Measurements from ENCODE around the gene THAP7.
A peak's percentile ranks its signal among the peaks of the same experiment; 100 is the strongest.

The THAP7 gene

GRCh38 chr22:21022955-21023614, 21.2 kb upstream of the THAP7 start:
- peak; percentile 57 for DNase-seq (ENCODE audit: low spot score)
- TF ChIP-seq CTCF (IDR thresholded peaks at IDR 0.05) = no peak
- Histone ChIP-seq H3K27ac (no peak overlapping the region), H3K4me3 (no peak overlapping the region)

GRCh38 chr22:21022507-21022906, 20.6 kb upstream of the THAP7 start:
- Histone ChIP-seq H3K27ac (no peak overlapping the region), H3K4me3 (no peak overlapping the region)
- DNase-seq (ENCODE audit: low spot score) = peak; percentile 65
- TF ChIP-seq CTCF (IDR thresholded peaks at IDR 0.05) = no peak

GRCh38 chr22:21020802-21021429, 19.0 kb upstream of the THAP7 start:
- DNase-seq (ENCODE audit: low spot score) = no peak
- TF ChIP-seq CTCF (IDR thresholded peaks at IDR 0.05) = no peak
- H3K4me3 ChIP-seq = no peak overlapping the region
- no peak overlapping the region for H3K27ac ChIP-seq

GRCh38 chr22:21018314-21018713, 16.4 kb upstream of the THAP7 start:
- Histone ChIP-seq H3K27ac (no peak overlapping the region), H3K4me3 (no peak overlapping the region)
- TF ChIP-seq CTCF (IDR thresholded peaks at IDR 0.05) = no peak
- no peak for DNase-seq (ENCODE audit: low spot score)

GRCh38 chr22:21016644-21017420, 14.9 kb upstream of the THAP7 start:
- TF ChIP-seq CTCF (IDR thresholded peaks at IDR 0.05) = no peak
- Histone ChIP-seq H3K27ac (no peak overlapping the region), H3K4me3 (no peak overlapping the region)
- peak; percentile 59 for DNase-seq (ENCODE audit: low spot score)

GRCh38 chr22:21015466-21016006, 13.6 kb upstream of the THAP7 start:
- Histone ChIP-seq H3K4me3 (peak overlapping the region; percentile 66), H3K27ac (peak overlapping the region in 1 of 2 donors; percentile 66)
- DNase-seq (ENCODE audit: low spot score) = no peak
- TF ChIP-seq CTCF (IDR thresholded peaks at IDR 0.05) = no peak

Data from coronary artery (tissue), 2 donors.